HAP-1 (cell line): ENCODE data around the gene INF2.
"Not testable (repeated sequence)": the region's sequence is repeated elsewhere in the genome, so short reads cannot be mapped to it uniquely, and the experiment has no call there.

Experiments used
- DNase-seq, 2 experiments: peaks; one replicate each; pipeline ENCODE4 v3.0.0-alpha.2; 2016 to 2020; ENCODE audit warnings: low spot score in 2 of 2
- H3K27me3 ChIP-seq: fragments of 250-450 bp; sonication (Bioruptor Pico); 2 replicates; pipeline ENCODE4 v1.5.1; 2020; ENCODE audit warnings: low read depth, mild to moderate bottlenecking, moderate library complexity
- H3K36me3 ChIP-seq: fragments of 250-450 bp; sonication (Bioruptor Pico); replicated peaks from 2 replicates; pipeline ENCODE4 v1.5.1; 2020; ENCODE audit warnings: mild to moderate bottlenecking
- H3K4me1 ChIP-seq: fragments of 250-450 bp; sonication (Bioruptor Pico); 2 replicates; pipeline ENCODE4 v1.5.1; 2020; ENCODE audit warnings: mild to moderate bottlenecking
- H3K4me3 ChIP-seq: fragments of 250-450 bp; sonication (Bioruptor Pico); 2 replicates; pipeline ENCODE4 v1.5.1; 2020; ENCODE audit warnings: mild to moderate bottlenecking, moderate library complexity
- H3K9me3 ChIP-seq: fragments of 250-450 bp; sonication (Bioruptor Pico); 2 replicates; pipeline ENCODE4 v1.5.1; 2020; ENCODE audit warnings: mild to moderate bottlenecking, moderate library complexity
- in situ Hi-C: fragments of 300-500 bp; cut with MboI; formaldehyde crosslinking; loops from 3 replicates; pipeline ENCODE4 v1.14.3; 2020; ENCODE audit warnings: low sequenced_read_pairs, inconsistent platforms, mixed read lengths

INF2 gene

DNA sequence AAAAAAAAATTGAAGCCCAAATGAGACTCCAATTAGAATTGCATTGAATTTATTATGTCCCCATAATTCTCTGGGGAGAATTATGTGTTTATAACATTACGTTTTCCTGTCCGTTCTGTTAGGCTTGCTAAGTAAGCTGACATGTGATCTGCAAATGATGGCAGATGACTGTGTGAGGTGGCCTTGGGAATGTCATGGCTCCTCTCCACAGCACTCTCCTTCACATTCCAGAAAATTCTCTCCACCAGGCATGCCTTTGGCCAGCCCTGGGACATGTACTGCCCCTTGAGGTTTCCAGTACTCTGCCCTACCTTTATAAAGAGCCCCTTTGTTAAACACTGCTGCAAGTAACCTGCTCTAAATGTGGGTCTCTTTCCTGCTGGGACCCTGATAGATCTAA is 28.3 kb upstream of the INF2 start:
- Histone ChIP-seq H3K27me3 (no peaks in the 10 kb centered on the region), H3K4me1 (peaks cover 6% of the 10 kb centered on the region), H3K4me3 (no peak overlapping the region), H3K9me3 (no peaks in the 10 kb centered on the region; the same call in 1 of the 2 replicates), H3K36me3 (no peaks in the 10 kb centered on the region)
- DNase-seq = no peak
- in situ Hi-C loops = no loop called here

DNA sequence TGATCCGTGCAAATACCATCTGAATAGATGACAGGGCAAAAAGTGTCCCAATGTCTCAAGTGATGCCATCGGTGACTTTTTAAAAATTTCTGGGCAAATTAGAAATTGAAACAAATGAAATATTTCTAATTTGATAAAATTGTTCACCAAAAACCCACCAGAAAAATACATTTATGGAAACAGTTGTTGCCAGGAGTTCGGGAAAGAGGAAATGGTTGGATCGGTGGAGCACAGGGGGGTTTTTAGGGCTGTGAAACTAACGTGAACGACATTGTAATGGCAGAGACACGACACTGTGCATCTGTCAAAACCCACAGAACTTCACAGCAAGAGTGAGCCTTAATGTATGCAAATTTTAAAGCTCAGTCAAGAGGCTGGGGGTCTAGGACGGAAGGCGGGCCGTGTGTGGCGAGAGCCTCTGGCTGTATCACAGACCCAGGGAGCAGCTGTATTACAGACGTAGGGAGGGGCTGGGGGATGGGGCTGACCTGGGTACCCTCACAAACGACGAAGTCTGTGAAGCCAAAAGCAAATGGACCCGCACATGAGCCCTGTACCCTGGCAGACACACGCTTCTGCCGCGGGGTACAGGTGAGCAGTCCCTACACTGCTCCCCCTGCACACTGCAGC is 27.8 kb upstream of the INF2 start:
- H3K4me3 ChIP-seq, H3K9me3 ChIP-seq, DNase-seq, H3K4me1 ChIP-seq, in situ Hi-C loops, H3K36me3 ChIP-seq, H3K27me3 ChIP-seq: not testable (repeated sequence)

DNA sequence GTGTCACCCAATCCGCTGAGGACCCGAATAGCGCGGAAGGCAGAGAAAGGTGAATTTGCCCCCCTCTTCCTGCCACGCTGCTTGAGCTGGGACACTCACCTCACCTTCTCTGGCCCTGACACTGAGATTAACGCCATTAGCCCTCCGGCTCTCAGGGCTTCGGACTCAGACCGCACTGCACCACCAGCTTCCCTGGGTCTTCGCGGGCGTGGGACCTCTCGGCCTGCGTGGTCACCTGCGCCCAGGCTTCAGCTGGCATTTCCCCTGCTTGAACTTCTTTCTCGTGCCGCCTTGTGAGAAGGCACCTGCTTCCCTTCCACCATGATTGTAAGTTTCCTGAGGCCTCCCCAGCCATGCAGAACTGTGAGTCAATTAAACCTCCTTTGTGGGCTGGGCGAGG is 26.9 kb upstream of the INF2 start:
- H3K9me3 ChIP-seq, H3K4me3 ChIP-seq, H3K27me3 ChIP-seq, H3K4me1 ChIP-seq, in situ Hi-C loops, DNase-seq, H3K36me3 ChIP-seq: not testable (repeated sequence)

DNA sequence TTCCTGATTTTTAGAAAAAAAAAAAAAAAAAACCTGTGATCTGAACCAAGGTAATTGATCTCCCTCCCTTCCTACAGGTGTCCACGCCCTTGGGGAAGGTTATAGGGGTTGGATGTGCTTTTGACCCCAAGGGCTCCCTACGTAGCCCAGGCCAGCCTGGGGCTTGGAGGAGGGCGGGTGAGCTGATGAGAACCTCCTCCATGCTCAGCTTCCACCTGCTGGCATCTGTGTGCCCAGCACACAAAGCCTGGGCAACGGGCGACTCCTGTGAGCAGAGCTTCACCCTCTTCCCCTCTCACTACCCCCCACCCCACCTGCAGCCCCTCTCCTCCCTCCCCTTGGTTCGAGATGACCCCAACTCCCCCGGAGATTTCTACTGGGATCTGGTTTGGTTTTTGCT is 25.3 kb upstream of the INF2 start:
- H3K36me3 ChIP-seq = no peaks in the 10 kb centered on the region
- no peak for DNase-seq
- H3K4me1 ChIP-seq = peaks cover 6% of the 10 kb centered on the region
- H3K9me3 ChIP-seq = no peaks in the 10 kb centered on the region; the same call in 1 of the 2 replicates
- H3K27me3 ChIP-seq = no peaks in the 10 kb centered on the region
- in situ Hi-C loops = no loop called here
- no peak overlapping the region for H3K4me3 ChIP-seq

DNA sequence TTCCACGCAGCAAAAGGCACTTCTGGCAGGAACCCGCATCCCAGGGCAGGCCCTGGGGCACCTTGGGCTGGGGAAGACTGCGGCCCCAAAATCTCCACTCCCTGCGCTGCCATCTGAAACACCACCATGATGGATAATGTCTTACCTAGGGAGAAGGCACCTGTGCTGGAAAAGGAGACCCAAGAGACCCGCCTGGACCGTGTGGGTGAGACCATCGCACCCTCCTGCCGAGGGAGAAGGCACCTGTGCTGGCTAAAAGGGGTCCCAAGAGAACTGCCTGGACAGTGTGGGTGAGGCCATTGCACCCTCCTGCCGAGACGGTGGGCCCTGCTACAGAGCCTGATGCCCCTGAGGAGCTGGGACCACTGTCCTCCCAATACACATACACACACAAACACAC is 24.8 kb upstream of the INF2 start:
- in situ Hi-C loops = no loop called here
- no peak for DNase-seq
- H3K27me3 ChIP-seq = no peaks in the 10 kb centered on the region
- H3K4me3 ChIP-seq = no peak overlapping the region
- no peaks in the 10 kb centered on the region; the same call in 1 of the 2 replicates for H3K9me3 ChIP-seq
- no peaks in the 10 kb centered on the region for H3K36me3 ChIP-seq
- H3K4me1 ChIP-seq = peaks cover 6% of the 10 kb centered on the region

DNA sequence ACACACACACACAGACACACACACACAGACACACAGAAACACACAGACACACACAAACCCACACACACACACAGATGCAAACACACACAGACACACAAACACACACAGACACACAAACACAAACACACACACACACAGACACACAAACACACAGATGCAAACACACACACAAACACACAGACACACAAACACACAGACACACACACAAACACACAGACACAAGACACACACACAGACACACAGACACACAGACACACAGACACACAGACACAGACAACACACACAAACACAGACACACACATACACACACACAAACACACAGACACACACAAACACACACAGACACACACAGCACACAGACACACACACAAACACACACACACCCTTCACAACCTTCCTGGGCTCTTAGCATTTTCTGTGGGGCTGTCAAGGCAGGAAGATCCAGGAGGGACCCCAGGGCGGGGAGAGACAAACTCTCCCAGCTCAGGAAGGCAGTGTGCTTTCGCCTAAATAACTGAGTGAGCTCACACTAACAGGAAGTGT is 24.2 kb upstream of the INF2 start:
- Histone ChIP-seq H3K4me3 (no peak overlapping the region), H3K36me3 (no peaks in the 10 kb centered on the region), H3K4me1 (peaks cover 6% of the 10 kb centered on the region), H3K9me3 (no peaks in the 10 kb centered on the region; the same call in 1 of the 2 replicates), H3K27me3 (no peaks in the 10 kb centered on the region)
- in situ Hi-C loops = no loop called here
- no peak for DNase-seq

DNA sequence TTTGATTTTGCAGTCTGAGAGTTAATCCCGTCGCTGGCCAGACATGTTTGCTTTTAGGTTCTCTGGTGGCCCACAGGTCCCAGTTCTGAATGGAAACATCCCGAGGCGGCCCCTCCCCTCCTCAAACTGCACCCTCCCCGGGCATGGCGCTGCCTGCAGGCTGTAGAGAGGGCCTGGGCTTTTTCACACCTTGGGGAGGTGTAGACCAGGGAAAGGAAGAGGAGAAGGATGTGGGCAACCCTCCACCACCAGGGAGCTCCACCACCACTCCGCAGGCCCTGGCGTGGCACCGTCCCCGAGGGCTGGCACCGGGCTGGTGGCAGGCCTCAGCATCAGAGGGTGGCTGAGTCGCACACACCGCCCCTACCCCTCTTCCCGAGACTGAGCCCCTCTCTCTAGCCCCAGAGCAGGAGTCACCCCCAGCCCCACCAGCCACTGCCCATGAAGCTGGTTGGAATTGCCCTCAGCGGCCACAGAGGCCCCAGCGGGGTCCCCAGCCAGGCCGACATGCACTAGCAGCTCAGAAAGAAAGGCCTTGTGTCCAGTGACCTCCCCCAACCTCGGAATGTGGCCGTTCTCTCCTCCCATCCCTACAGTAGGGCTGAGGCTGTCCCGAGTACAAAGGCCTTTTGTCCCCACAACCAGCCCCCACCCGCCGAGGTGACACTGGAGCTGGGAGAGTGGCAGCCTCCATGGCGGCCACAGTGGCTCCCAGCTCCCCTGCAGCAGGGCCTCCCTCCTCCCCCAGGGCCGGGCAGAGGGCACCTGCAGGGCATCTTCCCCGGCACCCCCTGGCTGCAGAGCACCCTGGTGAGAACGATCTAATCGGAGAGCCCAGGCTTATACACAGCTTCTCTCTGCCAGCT is 23.5 kb upstream of the INF2 start:
- Histone ChIP-seq H3K4me3 (no peak overlapping the region), H3K27me3 (no peaks in the 10 kb centered on the region), H3K36me3 (no peaks in the 10 kb centered on the region), H3K4me1 (peaks cover 6% of the 10 kb centered on the region), H3K9me3 (no peaks in the 10 kb centered on the region; the same call in 1 of the 2 replicates)
- in situ Hi-C loops = no loop called here
- peak in 1 of 2 experiments; percentile 66 for DNase-seq

DNA sequence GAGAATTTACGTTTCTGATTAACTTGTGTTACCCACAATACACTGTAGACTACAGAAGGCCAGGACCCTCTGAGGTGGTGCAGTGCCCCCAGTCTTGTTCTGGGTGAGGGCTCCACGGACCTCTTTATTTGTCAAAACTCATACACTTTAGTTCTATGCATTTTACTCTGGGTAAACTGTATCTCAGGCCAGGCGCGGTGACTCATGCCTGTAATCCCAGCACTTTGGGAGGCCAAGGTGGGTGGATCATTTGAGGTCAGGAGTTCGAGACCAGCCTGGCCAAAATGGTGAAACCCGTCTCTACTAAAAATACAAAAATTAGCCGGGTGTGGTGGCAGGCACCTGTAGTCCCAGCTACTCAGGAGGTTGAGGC is 22.9 kb upstream of the INF2 start:
- H3K9me3 ChIP-seq, H3K4me3 ChIP-seq, in situ Hi-C loops, H3K36me3 ChIP-seq, H3K4me1 ChIP-seq, DNase-seq, H3K27me3 ChIP-seq: not testable (repeated sequence)

DNA sequence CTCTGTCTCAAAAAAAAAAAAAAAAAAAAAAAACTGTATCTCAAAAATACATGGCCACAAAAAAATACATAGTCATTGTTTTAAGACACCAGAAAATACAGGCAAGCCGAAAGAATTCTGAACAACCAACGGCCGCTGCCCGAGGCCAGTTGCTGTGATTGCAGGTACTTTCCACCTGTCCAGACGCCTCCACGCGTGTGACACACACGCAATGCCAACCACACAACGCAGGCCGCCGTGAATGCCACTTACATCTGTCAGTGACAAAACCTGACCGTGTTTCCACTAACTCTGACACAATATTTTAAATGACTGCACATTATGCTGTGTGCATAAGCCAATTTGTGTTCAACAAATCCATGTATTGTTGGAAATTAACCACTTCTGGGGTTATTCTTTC is 22.4 kb upstream of the INF2 start:
- Histone ChIP-seq H3K4me1 (peaks cover 6% of the 10 kb centered on the region), H3K4me3 (no peak overlapping the region), H3K36me3 (no peaks in the 10 kb centered on the region), H3K27me3 (no peaks in the 10 kb centered on the region), H3K9me3 (no peaks in the 10 kb centered on the region)
- in situ Hi-C loops = no loop called here
- no peak for DNase-seq

DNA sequence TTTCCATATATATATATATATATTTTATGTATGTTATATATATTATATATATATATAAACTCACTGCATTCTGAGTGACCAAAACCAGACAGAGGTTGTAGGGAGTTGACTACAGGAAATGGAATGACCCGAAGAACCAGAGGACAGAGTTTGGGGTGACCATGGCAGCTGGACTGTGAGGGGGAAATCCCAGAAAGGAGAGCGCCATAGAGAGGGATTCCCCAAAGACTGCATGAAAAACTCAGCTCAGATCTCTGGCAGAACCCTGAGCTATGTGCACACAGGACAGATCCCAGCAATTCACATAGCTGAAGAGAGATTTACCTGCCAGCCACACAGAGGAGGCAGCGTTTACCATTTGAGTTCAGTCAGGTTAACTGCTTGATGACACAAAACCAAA is 19.7 kb upstream of the INF2 start:
- Histone ChIP-seq H3K27me3 (no peaks in the 10 kb centered on the region), H3K4me1 (peaks cover 6% of the 10 kb centered on the region), H3K4me3 (no peak overlapping the region), H3K9me3 (no peaks in the 10 kb centered on the region), H3K36me3 (no peaks in the 10 kb centered on the region)
- in situ Hi-C loops = no loop called here
- no peak for DNase-seq

DNA sequence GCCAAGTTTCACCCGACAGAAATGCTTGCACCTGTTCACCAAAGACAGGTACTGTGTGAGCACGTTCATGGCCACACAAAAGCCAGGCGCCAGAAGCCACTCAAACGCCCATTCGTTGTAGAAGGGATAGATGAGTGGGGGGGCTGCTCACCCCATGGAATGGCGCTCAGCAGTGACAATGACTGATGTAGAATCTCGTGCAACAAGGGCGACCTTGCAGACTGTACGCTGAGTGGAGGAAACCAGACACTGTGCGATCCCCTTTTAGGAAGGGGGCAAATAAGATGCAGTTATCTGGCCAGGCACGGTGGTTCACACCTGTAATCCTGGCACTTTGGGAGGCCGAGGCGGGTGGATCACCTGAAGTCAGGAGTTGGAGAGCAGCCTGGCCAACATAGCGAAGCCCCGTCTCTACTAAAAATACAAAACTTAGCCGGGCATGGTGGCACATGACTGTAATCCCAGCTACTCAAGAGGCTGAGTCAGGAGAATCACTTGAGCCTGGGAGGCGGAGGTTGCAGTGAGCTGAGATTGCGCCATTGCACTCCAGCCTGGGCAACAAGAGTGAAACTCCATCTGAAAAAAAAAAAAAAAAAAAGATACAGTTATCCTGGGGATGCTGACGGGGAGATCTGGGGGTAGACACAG is 18.0 kb upstream of the INF2 start:
- H3K9me3 ChIP-seq, in situ Hi-C loops, H3K27me3 ChIP-seq, H3K4me3 ChIP-seq, H3K4me1 ChIP-seq, DNase-seq, H3K36me3 ChIP-seq: not testable (repeated sequence)

DNA sequence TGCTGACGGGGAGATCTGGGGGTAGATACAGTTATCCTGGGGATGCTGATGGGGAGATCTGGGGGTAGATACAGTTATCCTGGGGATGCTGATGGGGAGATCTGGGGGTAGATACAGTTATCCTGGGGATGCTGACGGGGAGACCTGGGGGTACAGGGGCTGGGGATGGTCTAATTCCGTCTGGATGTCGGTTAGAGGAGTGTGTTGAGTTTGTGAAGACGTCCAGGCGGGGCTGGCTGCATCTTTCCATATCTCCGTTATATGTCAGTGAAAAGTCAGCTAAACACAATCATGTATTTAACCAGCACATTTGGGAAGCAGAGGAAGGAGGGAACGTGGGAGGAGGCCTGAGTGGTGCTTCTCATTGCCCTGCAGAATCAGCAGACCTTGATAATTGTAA is 17.3 kb upstream of the INF2 start:
- H3K36me3 ChIP-seq, DNase-seq, H3K4me1 ChIP-seq, H3K4me3 ChIP-seq, in situ Hi-C loops, H3K27me3 ChIP-seq, H3K9me3 ChIP-seq: not testable (repeated sequence)

DNA sequence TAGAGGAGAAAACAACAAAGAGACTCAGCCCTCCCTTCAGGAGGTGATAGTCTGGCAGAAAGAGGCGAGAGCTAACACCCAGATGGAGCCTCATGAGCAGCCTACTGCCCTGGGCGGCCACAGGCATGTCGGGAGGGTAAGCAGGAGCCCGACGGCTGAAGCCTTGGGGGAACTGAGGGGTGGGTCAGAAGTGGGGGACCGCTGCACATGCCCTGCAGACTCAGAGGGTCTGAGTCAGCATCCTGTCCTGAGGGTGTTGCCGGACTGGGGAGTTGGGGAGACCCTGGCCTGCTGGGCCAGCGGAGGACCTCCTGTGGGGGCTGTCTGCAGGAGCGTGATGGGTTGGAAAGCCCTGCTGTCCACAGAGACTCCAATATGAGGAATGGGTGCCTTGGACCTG is 15.9 kb upstream of the INF2 start:
- no peaks in the 10 kb centered on the region for H3K9me3 ChIP-seq
- DNase-seq = no peak
- peaks cover 13% of the 10 kb centered on the region for H3K4me1 ChIP-seq
- in situ Hi-C loops = no loop called here
- H3K27me3 ChIP-seq = no peaks in the 10 kb centered on the region
- H3K4me3 ChIP-seq = no peak overlapping the region
- no peaks in the 10 kb centered on the region for H3K36me3 ChIP-seq

DNA sequence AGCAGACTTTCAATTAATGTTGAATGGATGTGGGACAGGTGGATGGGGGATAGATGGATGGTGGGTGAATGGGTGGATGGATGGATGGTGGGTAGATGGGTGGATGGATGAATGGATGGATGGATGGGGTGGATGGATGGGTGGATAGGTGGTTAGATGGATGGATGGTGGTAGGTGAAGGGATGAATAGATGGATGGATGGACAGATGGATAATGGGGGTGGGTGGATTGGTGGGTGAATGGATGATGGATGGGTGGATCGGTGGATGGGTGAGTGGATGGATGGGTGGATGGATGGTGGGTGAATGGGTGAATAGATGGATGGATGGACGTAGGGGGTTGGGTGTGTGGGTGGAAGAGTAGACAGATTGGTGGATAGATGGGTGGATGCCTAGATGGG is 14.0 kb upstream of the INF2 start:
- DNase-seq = no peak
- Histone ChIP-seq H3K4me1 (peaks cover 15% of the 10 kb centered on the region), H3K9me3 (no peaks in the 10 kb centered on the region), H3K27me3 (no peaks in the 10 kb centered on the region), H3K4me3 (no peak overlapping the region), H3K36me3 (no peaks in the 10 kb centered on the region)
- in situ Hi-C loops = no loop called here
